IPS-18c (cell line): ENCODE measurements around the gene EPHA5.
"Not testable (repeated sequence)": the region's sequence is repeated elsewhere in the genome, so short reads cannot be mapped to it uniquely, and the experiment has no call there.

Source experiments
- H3K4me3 ChIP-seq: 2 replicates; pipeline ENCODE4 v1.7.0; 2013; ENCODE audit warnings: low read depth, mild to moderate bottlenecking, low read length, moderate library complexity; ENCODE audit not compliant: insufficient read depth
- H3K9me3 ChIP-seq: one replicate; pipeline ENCODE4 v1.6.1; 2013; ENCODE audit warnings: mild to moderate bottlenecking, low read length, moderate library complexity; ENCODE audit not compliant: control insufficient read depth, insufficient read depth

EPHA5 gene

GRCh38 chr4:65343342-65343741, 326.9 kb downstream of the EPHA5 start:
- no peak overlapping the region for H3K4me3 ChIP-seq
- H3K9me3 ChIP-seq, result no peaks in the 10 kb centered on the region

- H3K9me3 ChIP-seq, result no peaks in the 10 kb centered on the region
- no peak overlapping the region for H3K4me3 ChIP-seq
Measured at GRCh38 chr4:65341557-65341956, 328.7 kb downstream of the EPHA5 start.

GRCh38 chr4:65340382-65341109, 329.7 kb downstream of the EPHA5 start:
- no peaks in the 10 kb centered on the region for H3K9me3 ChIP-seq
- no peak overlapping the region for H3K4me3 ChIP-seq

GRCh38 chr4:65337371-65337770, 332.9 kb downstream of the EPHA5 start:
- no peak overlapping the region for H3K4me3 ChIP-seq
- no peaks in the 10 kb centered on the region for H3K9me3 ChIP-seq

- H3K9me3 ChIP-seq, result no peaks in the 10 kb centered on the region
- no peak overlapping the region for H3K4me3 ChIP-seq
Measured at GRCh38 chr4:65336465-65336864, 333.8 kb downstream of the EPHA5 start.

- no peaks in the 10 kb centered on the region for H3K9me3 ChIP-seq
- H3K4me3 ChIP-seq, result no peak overlapping the region
Measured at GRCh38 chr4:65316534-65316933, 353.8 kb downstream of the EPHA5 start.

GRCh38 chr4:65311120-65311519, 359.2 kb downstream of the EPHA5 start:
- Histone ChIP-seq H3K9me3 (no peaks in the 10 kb centered on the region), H3K4me3 (no peak overlapping the region)

GRCh38 chr4:65310586-65310985, 359.7 kb downstream of the EPHA5 start:
- no peaks in the 10 kb centered on the region for H3K9me3 ChIP-seq
- no peak overlapping the region for H3K4me3 ChIP-seq

- not testable (repeated sequence) for H3K4me3 ChIP-seq, H3K9me3 ChIP-seq
Measured at GRCh38 chr4:65308626-65309025, 361.7 kb downstream of the EPHA5 start.

GRCh38 chr4:65302145-65302544, 368.1 kb downstream of the EPHA5 start:
- no peak overlapping the region for H3K4me3 ChIP-seq
- H3K9me3 ChIP-seq, result no peaks in the 10 kb centered on the region

- Histone ChIP-seq H3K4me3 (no peak overlapping the region), H3K9me3 (no peaks in the 10 kb centered on the region)
Measured at GRCh38 chr4:65296246-65296645, 374.0 kb downstream of the EPHA5 start.

- Histone ChIP-seq H3K9me3 (no peaks in the 10 kb centered on the region), H3K4me3 (no peak overlapping the region)
Measured at GRCh38 chr4:65287071-65287470, 383.2 kb downstream of the EPHA5 start.
